H1 (cell line): ENCODE data around the gene CEP85L. TPM values are rescaled to one million over a fixed set of nuclear protein-coding genes. Genes with fewer than 3 reads are reported as not detected.

ENCODE experiments used
- CTCF ChIA-PET: fragments of 300-600 bp; sonication (Branson Sonifier 250); formaldehyde crosslinking; loops from one replicate; lab custom pipeline; 2021; ENCODE audit not compliant: partially characterized antibody; lab: Charles Lee
- POLR2A ChIA-PET: fragments of 300-600 bp; sonication (Branson Sonifier 250); formaldehyde crosslinking; loops from one replicate; lab custom pipeline; 2021; ENCODE audit warnings: inconsistent platforms; ENCODE audit not compliant: partially characterized antibody; lab: Charles Lee
- DNase-seq, 2 experiments: peaks; one replicate each; pipeline versions ENCODE4 v3.0.0 to v3.0.0-alpha.2; 2010 to 2022; ENCODE audit warnings: low spot score in 2 of 2, low read depth in 1 of 2, mixed read lengths in 1 of 2
- FAIRE-seq: peaks from 2 replicates; lab custom pipeline; 2011; peaks lifted over from hg19 to GRCh38; lab: Jason Lieb, UNC
- H2AFZ ChIP-seq: 2 replicates; pipeline ENCODE4 v1.8.1; 2012; ENCODE audit warnings: low read length, inconsistent platforms
- H2AK5ac ChIP-seq: 2 replicates; pipeline ENCODE4 v1.6.1; 2013; ENCODE audit warnings: low read depth, low read length
- H2BK120ac ChIP-seq: replicated peaks from 2 replicates; pipeline ENCODE3; 2013; ENCODE audit warnings: low read depth, low read length, inconsistent platforms
- H2BK12ac ChIP-seq: 2 replicates; pipeline ENCODE4 v1.6.1; 2013; ENCODE audit warnings: low read depth, low read length
- H2BK15ac ChIP-seq: 2 replicates; pipeline ENCODE4 v1.6.1; 2013; ENCODE audit warnings: low read length
- H2BK20ac ChIP-seq: 2 replicates; pipeline ENCODE4 v1.6.1; 2013; ENCODE audit warnings: low read length
- H2BK5ac ChIP-seq: 2 replicates; pipeline ENCODE4 v1.6.1; 2013; ENCODE audit warnings: low read depth, low read length
- H3K14ac ChIP-seq: 2 replicates; pipeline ENCODE4 v1.6.1; 2013; ENCODE audit warnings: inconsistent platforms; ENCODE audit not compliant: insufficient read length
- H3K18ac ChIP-seq: 2 replicates; pipeline ENCODE4 v1.6.1; 2013; ENCODE audit warnings: low read length; ENCODE audit errors: extremely low read depth
- H3K23ac ChIP-seq: 2 replicates; pipeline ENCODE4 v1.6.1; 2013; ENCODE audit warnings: inconsistent platforms; ENCODE audit not compliant: insufficient read length
- H3K23me2 ChIP-seq: 2 replicates; pipeline ENCODE4 v1.6.1; 2013; ENCODE audit warnings: low read depth, low read length
- H3K27ac ChIP-seq: 2 replicates; pipeline ENCODE4 v1.6.1; 2011; ENCODE audit warnings: low read depth, low read length, inconsistent platforms
- H3K27me3 ChIP-seq, 4 experiments: replicated peaks in 1 of 4; 1 replicate in 1 of 4; 2 replicates in 3 of 4; pipeline versions ENCODE4 v1.6.1 to v1.8.1; 2011 to 2013; ENCODE audit warnings: low read length in 3 of 4, mild to moderate bottlenecking in 3 of 4, inconsistent platforms in 2 of 4, mixed read lengths in 2 of 4, moderate library complexity in 1 of 4; ENCODE audit not compliant: control insufficient read depth in 3 of 4, insufficient read depth in 3 of 4; ENCODE audit errors: extremely low read depth in 1 of 4
- H3K36me3 ChIP-seq, 4 experiments: 2 replicates each; pipeline versions ENCODE4 v1.6.1 to v1.8.1; 2011 to 2013; ENCODE audit warnings: mild to moderate bottlenecking in 4 of 4, low read length in 3 of 4, moderate library complexity in 2 of 4, control low read depth in 1 of 4, inconsistent platforms in 1 of 4; ENCODE audit not compliant: insufficient read depth in 4 of 4, control insufficient read depth in 2 of 4
- H3K4ac ChIP-seq: replicated peaks from 2 replicates; pipeline ENCODE3; 2013; ENCODE audit warnings: low read length, low read depth, mixed read lengths, inconsistent platforms; ENCODE audit not compliant: insufficient read length
- H3K4me1 ChIP-seq, 4 experiments: replicated peaks in 1 of 4; 1 replicate in 1 of 4; 2 replicates in 3 of 4; pipeline versions ENCODE4 v1.6.1 to v1.8.1; 2011 to 2013; ENCODE audit warnings: low read length in 3 of 4, inconsistent platforms in 2 of 4, mixed read lengths in 1 of 4; ENCODE audit not compliant: insufficient read depth in 4 of 4, control insufficient read depth in 3 of 4
- H3K4me2 ChIP-seq, 2 experiments: 2 replicates each; pipeline versions ENCODE4 v1.6.1 to v1.8.1; 2011 to 2013; ENCODE audit warnings: low read depth in 2 of 2, low read length in 2 of 2, control low read depth in 1 of 2, inconsistent platforms in 1 of 2, mild to moderate bottlenecking in 1 of 2; ENCODE audit not compliant: insufficient read depth in 1 of 2
- H3K4me3 ChIP-seq, 4 experiments: fragments of 200-600, 300-600 bp in 1 of 4; sonication (generic), shearing (Covaris generic), sonication (Bioruptor Twin) in 1 of 4; 2 replicates each; pipeline versions ENCODE4 v1.5.1 to v1.8.1; 2011 to 2016; ENCODE audit warnings: low read length in 4 of 4, low read depth in 3 of 4, control low read depth in 2 of 4, inconsistent platforms in 2 of 4, mild to moderate bottlenecking in 2 of 4, mixed read lengths in 1 of 4, moderate library complexity in 1 of 4; ENCODE audit not compliant: insufficient read depth in 2 of 4; ENCODE audit errors: extremely low read depth in 1 of 4
- H3K56ac ChIP-seq: replicated peaks from 2 replicates; pipeline ENCODE3; 2013; ENCODE audit warnings: low read depth, mild to moderate bottlenecking, mixed read lengths, low read length, inconsistent platforms; ENCODE audit not compliant: insufficient read length
- H3K79me1 ChIP-seq: 2 replicates; pipeline ENCODE4 v1.6.1; 2013; ENCODE audit warnings: low read depth, low read length, control low read depth
- H3K79me2 ChIP-seq, 2 experiments: 2 replicates each; pipeline versions ENCODE4 v1.6.1 to v1.8.1; 2012 to 2013; ENCODE audit warnings: low read length in 2 of 2, mild to moderate bottlenecking in 2 of 2, inconsistent platforms in 1 of 2; ENCODE audit not compliant: insufficient read depth in 2 of 2, control insufficient read depth in 1 of 2
- H3K9ac ChIP-seq, 4 experiments: replicated peaks in 1 of 4; 1 replicate in 1 of 4; 2 replicates in 3 of 4; pipeline versions ENCODE4 v1.6.1 to v1.8.1; 2011 to 2013; ENCODE audit warnings: low read depth in 3 of 4, low read length in 3 of 4, control low read depth in 2 of 4, mild to moderate bottlenecking in 2 of 4, moderate library complexity in 2 of 4, inconsistent platforms in 1 of 4; ENCODE audit errors: extremely low read depth in 1 of 4
- H3K9me3 ChIP-seq, 2 experiments: 2 replicates each; pipeline versions ENCODE4 v1.6.1 to v1.8.1; 2012 to 2013; ENCODE audit warnings: mild to moderate bottlenecking in 2 of 2, moderate library complexity in 2 of 2, control low read depth in 1 of 2, inconsistent platforms in 1 of 2, low read depth in 1 of 2, low read length in 1 of 2, mixed read lengths in 1 of 2; ENCODE audit not compliant: insufficient read depth in 2 of 2
- H4K20me1 ChIP-seq, 2 experiments: replicated peaks in 1 of 2; 2 replicates each; pipeline versions ENCODE3 to v1.8.1; 2011 to 2013; ENCODE audit warnings: inconsistent platforms in 2 of 2, low read length in 2 of 2, mild to moderate bottlenecking in 1 of 2; ENCODE audit not compliant: insufficient read depth in 2 of 2, control insufficient read depth in 1 of 2
- H4K5ac ChIP-seq: 2 replicates; pipeline ENCODE4 v1.6.1; 2013; ENCODE audit warnings: low read length, low read depth, mixed read lengths, inconsistent platforms; ENCODE audit not compliant: insufficient read length
- H4K8ac ChIP-seq: 2 replicates; pipeline ENCODE4 v1.8.0; 2013; ENCODE audit warnings: mild to moderate bottlenecking, moderate library complexity, low read length, inconsistent platforms; ENCODE audit not compliant: insufficient read depth; ENCODE audit errors: extremely low read depth
- H4K91ac ChIP-seq: replicated peaks from 2 replicates; pipeline ENCODE3; 2013; ENCODE audit warnings: low read length, mixed read lengths, inconsistent platforms; ENCODE audit not compliant: insufficient read length
- BCL11A ChIP-seq, 2 experiments: IDR thresholded peaks; one replicate each; pipeline ENCODE4 v1.6.1; 2011; ENCODE audit warnings: low read depth in 2 of 2, low read length in 2 of 2, mild to moderate bottlenecking in 2 of 2
- BRCA1 ChIP-seq: IDR thresholded peaks from 2 replicates; pipeline ENCODE4 v1.6.1; 2012; ENCODE audit warnings: low read depth, low read length, improper control_type of control experiment
- CTBP2 ChIP-seq: IDR thresholded peaks from 2 replicates; pipeline ENCODE4 v1.7.0; 2011; ENCODE audit warnings: borderline replicate concordance, mild to moderate bottlenecking, moderate library complexity, mixed read lengths, low read length; ENCODE audit not compliant: insufficient read depth, insufficient read length
- EP300 ChIP-seq, 2 experiments: IDR thresholded peaks; 1 replicate in 1 of 2; 2 replicates in 1 of 2; pipeline ENCODE4 v1.6.1; 2011 to 2012; ENCODE audit warnings: low read depth in 2 of 2, low read length in 2 of 2, mild to moderate bottlenecking in 2 of 2, borderline replicate concordance in 1 of 2, inconsistent platforms in 1 of 2, moderate library complexity in 1 of 2
- HDAC2 ChIP-seq, 2 experiments: fragments of 300-600 bp in 1 of 2; sonication (generic) in 1 of 2; IDR thresholded peaks; 2 replicates each; pipeline ENCODE4 v1.6.1; 2011 to 2012; ENCODE audit warnings: low read depth in 2 of 2, low read length in 2 of 2, mild to moderate bottlenecking in 2 of 2, moderate library complexity in 2 of 2, borderline replicate concordance in 1 of 2, inconsistent platforms in 1 of 2
- JUN ChIP-seq: IDR thresholded peaks from 2 replicates; pipeline ENCODE4 v1.6.1; 2011; ENCODE audit warnings: low read depth, mild to moderate bottlenecking, improper control_type of control experiment, low read length
- NRF1 ChIP-seq: IDR thresholded peaks from 2 replicates; pipeline ENCODE4 v1.6.1; 2011; ENCODE audit warnings: mild to moderate bottlenecking, low read depth, low read length, improper control_type of control experiment
- PHF8 ChIP-seq: fragments of 200-600 bp; sonication (generic); conservative IDR thresholded peaks from 2 replicates; pipeline ENCODE4 v1.7.1; 2012; ENCODE audit warnings: low read depth, mild to moderate bottlenecking, inconsistent platforms, low read length, moderate library complexity
- RNF2 ChIP-seq: fragments of 200-900, 300-1000 bp; sonication (generic); IDR thresholded peaks from 2 replicates; pipeline ENCODE4 v1.7.1; 2016; ENCODE audit warnings: borderline replicate concordance, low read depth, mild to moderate bottlenecking, antibody characterized with exemption, low read length; ENCODE audit not compliant: poor library complexity, severe bottlenecking; ENCODE audit errors: missing control alignments
- RXRA ChIP-seq: IDR thresholded peaks from 2 replicates; pipeline ENCODE4 v1.6.1; 2011; ENCODE audit warnings: low read depth, mild to moderate bottlenecking, low read length, moderate library complexity; ENCODE audit not compliant: insufficient read depth
- SIX5 ChIP-seq: IDR thresholded peaks from 2 replicates; pipeline ENCODE4 v1.6.1; 2011; ENCODE audit warnings: mild to moderate bottlenecking, low read depth, low read length
- SRF ChIP-seq: IDR thresholded peaks from 2 replicates; pipeline ENCODE4 v1.6.1; 2011; ENCODE audit warnings: mild to moderate bottlenecking, low read depth, low read length, moderate library complexity
- ZNF274 ChIP-seq: IDR thresholded peaks from 2 replicates; pipeline ENCODE4 v1.7.0; 2012; ENCODE audit warnings: low read length, borderline replicate concordance; ENCODE audit errors: extremely low read depth
- WGBS, 2 experiments: shearing (Covaris generic) in 1 of 2; methylation state at CpG; one replicate each; pipeline versions ENCODE4 v1.1.6 to v1.1.7; 2013 to 2015; ENCODE audit warnings: low lambda C conversion rate in 2 of 2, mixed read lengths in 2 of 2, inconsistent platforms in 1 of 2, low coverage in 1 of 2, missing lambda C conversion rate in 1 of 2; ENCODE audit not compliant: insufficient replicate concordance in 2 of 2, insufficient coverage in 1 of 2, insufficient read length in 1 of 2; ENCODE audit errors: extremely low coverage in 1 of 2, missing lambda C conversion rate in 1 of 2; 5-methylcytosine and 5-hydroxymethylcytosine counted together
- polyA plus RNA-seq, 7 experiments: library from polyadenylated mRNA; depleted of rRNA in 3 of 7; stranded (reverse) in 5 of 7; unstranded in 2 of 7; fragments of >200 nt in 5 of 7; fragments of 200-250 nt in 2 of 7; gene quantifications; 1 replicate in 5 of 7; 2 replicates in 1 of 7; 4 replicates in 1 of 7; pipeline versions ENCODE4 v1.2.1 to v1.2.3, GENCODE V29; 2011 to 2013; ENCODE audit warnings: missing spikeins in 2 of 7, mixed read lengths in 2 of 7
- total RNA-seq: library from RNA; stranded (reverse); fragmentation: NEBNext Ultra II Directional; extraction: Animal tissue kit (Norgen Biotek cat#: 25700); gene quantifications from 2 replicates; pipeline ENCODE4 v1.2.1, GENCODE V29; 2021

Gene CEP85L
- total and polyA plus RNA-seq, 2 of the 8 experiments (the other 6 are each of a cell fraction or from before 2014, with no cell fraction given): 3.2 to 27.6 TPM

DNA sequence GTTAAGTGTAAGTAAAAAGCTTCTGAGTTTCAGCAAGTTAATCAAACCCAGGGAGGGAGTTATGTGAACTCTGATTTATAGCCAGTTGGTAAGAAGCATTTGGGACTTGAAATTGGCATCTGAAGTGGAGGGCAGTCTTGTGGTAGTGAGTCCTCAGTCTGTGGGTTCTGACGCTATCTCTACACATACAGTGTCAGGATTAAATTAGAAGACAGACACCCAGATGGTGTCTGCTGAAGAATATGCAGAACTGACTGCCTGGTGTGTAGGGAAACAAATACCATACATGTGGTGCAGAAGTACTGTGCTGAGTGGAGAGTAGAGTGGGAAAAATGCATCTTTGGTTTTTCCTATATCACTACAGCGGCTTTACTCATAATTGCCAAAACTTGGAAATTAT lies 146.8 kb downstream of the CEP85L start:
- no peaks in the 10 kb centered on the region for H3K23me2 ChIP-seq
- H3K27ac ChIP-seq: no peak overlapping the region
- H4K91ac ChIP-seq: no peak overlapping the region
- no peaks in the 10 kb centered on the region for H3K36me3 ChIP-seq
- ChIA-PET CTCF (interaction anchor here (0.8 to 1.2 kb wide), 2 partner anchors 11 to 218 kb away, joined by 3 to 5 read pairs; no protein-coding TSS in a partner anchor), POLR2A (interaction anchor here (0.6 kb wide), 1 partner anchor 38 kb away, joined by 3 read pairs; no protein-coding TSS in a partner anchor)
- H3K9ac ChIP-seq: no peak overlapping the region
- H3K23ac ChIP-seq: no peak overlapping the region
- H3K79me1 ChIP-seq: peaks cover 2% of the 10 kb centered on the region
- no peak overlapping the region for H2BK5ac ChIP-seq
- no peak for TF ChIP-seq HDAC2 (IDR thresholded peaks at IDR 0.05; ENCODE audit: borderline replicate concordance in 1 of 2, low read depth in 2 of 2, low read length in 2 of 2)
- TF ChIP-seq PHF8: no peak
- TF ChIP-seq BCL11A (IDR thresholded peaks at IDR 0.05; ENCODE audit: low read depth in 2 of 2, low read length in 2 of 2): no peak
- TF ChIP-seq NRF1: no peak
- no peak for TF ChIP-seq SIX5
- no peak for TF ChIP-seq BRCA1
- TF ChIP-seq RNF2: no peak
- no peak for TF ChIP-seq CTBP2
- TF ChIP-seq EP300 (IDR thresholded peaks at IDR 0.05; ENCODE audit: borderline replicate concordance in 1 of 2, low read depth in 2 of 2, low read length in 2 of 2): no peak
- no peak for TF ChIP-seq JUN
- no peak for TF ChIP-seq RXRA
- no peak for TF ChIP-seq SRF
- no peak for TF ChIP-seq ZNF274
- DNase-seq: no peak
- no peak overlapping the region for H3K18ac ChIP-seq
- H3K27me3 ChIP-seq: no peaks in the 10 kb centered on the region
- no peak overlapping the region for H4K8ac ChIP-seq
- no peak overlapping the region for H2BK15ac ChIP-seq
- no peak overlapping the region for H4K5ac ChIP-seq
- H2AFZ ChIP-seq: no peak overlapping the region
- H3K4me3 ChIP-seq: no peak overlapping the region
- no peak overlapping the region for H2BK120ac ChIP-seq
- FAIRE-seq: no peak
- no peak overlapping the region for H2AK5ac ChIP-seq
- H3K4me2 ChIP-seq: no peak overlapping the region
- H3K4me1 ChIP-seq: no peaks in the 10 kb centered on the region
- H3K4ac ChIP-seq: no peak overlapping the region
- H2BK20ac ChIP-seq: no peak overlapping the region
- H3K56ac ChIP-seq: no peak overlapping the region
- peaks cover 4 to 5% of the 10 kb centered on the region in 2 experiments; a peak in 2 of 4 replicates for H3K9me3 ChIP-seq
- no peaks in the 10 kb centered on the region for H4K20me1 ChIP-seq
- no peaks in the 10 kb centered on the region for H3K79me2 ChIP-seq
- 97% methylated on average over 2 of the region's 2 CpGs; no CpG with 5 or more reads in 1 of the 2 experiments for WGBS, 2 experiments
- H2BK12ac ChIP-seq: no peak overlapping the region
- no peak overlapping the region for H3K14ac ChIP-seq
